ENCODE results near the gene KTN1.

The KTN1 gene, protein sequence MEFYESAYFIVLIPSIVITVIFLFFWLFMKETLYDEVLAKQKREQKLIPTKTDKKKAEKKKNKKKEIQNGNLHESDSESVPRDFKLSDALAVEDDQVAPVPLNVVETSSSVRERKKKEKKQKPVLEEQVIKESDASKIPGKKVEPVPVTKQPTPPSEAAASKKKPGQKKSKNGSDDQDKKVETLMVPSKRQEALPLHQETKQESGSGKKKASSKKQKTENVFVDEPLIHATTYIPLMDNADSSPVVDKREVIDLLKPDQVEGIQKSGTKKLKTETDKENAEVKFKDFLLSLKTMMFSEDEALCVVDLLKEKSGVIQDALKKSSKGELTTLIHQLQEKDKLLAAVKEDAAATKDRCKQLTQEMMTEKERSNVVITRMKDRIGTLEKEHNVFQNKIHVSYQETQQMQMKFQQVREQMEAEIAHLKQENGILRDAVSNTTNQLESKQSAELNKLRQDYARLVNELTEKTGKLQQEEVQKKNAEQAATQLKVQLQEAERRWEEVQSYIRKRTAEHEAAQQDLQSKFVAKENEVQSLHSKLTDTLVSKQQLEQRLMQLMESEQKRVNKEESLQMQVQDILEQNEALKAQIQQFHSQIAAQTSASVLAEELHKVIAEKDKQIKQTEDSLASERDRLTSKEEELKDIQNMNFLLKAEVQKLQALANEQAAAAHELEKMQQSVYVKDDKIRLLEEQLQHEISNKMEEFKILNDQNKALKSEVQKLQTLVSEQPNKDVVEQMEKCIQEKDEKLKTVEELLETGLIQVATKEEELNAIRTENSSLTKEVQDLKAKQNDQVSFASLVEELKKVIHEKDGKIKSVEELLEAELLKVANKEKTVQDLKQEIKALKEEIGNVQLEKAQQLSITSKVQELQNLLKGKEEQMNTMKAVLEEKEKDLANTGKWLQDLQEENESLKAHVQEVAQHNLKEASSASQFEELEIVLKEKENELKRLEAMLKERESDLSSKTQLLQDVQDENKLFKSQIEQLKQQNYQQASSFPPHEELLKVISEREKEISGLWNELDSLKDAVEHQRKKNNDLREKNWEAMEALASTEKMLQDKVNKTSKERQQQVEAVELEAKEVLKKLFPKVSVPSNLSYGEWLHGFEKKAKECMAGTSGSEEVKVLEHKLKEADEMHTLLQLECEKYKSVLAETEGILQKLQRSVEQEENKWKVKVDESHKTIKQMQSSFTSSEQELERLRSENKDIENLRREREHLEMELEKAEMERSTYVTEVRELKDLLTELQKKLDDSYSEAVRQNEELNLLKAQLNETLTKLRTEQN (N-terminal part only)

DNA sequence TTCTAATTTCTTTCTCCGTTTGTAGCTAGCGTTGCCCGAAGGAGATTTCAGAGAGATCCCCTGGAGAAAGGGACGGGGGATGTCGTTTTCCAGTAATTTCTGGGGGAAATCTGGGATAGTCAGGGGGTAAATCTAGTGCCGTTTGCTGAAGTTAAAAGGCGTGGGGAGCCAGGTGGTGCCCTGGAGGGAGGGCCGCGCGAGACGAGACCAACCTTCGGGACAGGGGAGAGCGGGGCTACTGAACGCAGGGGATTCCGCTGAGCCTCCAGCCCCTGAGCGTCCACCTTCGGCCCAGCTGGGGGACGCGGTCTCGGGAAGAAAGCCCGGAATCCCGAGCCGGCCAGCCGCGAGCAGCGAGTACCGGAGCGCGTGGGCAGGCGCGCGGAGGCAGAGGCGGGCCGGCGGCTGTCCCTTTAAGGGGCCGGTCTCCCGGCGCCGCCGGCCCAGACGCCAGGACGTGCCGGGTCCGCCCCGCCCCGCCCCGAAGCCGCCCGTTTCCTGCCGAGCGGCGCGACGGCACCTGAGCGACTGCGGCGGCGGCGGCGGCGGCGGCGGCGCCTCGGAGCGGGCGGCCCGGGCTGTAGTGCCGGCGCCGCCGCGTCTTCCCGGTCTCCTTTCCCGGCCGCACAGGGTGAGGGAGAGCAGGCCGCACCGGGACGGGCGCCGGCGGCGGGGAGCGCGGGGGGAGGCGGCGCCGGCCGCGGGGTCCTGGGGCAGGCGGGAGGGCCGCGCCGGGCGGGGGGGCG, at the start of gene KTN1:
Gene KTN1, plus strand, starts transcription at position 484 of the 746 bp plus-strand sequence. CDS start 31,842 bp downstream, outside the sequence.
- Histone ChIP-seq H3K79me2 (ENCODE audit: insufficient read depth, low read length) (peaks cover 54% of the 10 kb centered on the region), H2AFZ (ENCODE audit: low read depth, low read length) (peak within 1 kb of the TSS; percentile 93), H3K4me2 (ENCODE audit: insufficient read depth, low read length) (peak within 1 kb of the TSS; percentile 87), H3K27ac (ENCODE audit: low read length) (peak within 1 kb of the TSS; percentile 77), H3K27me3 (ENCODE audit: insufficient read depth, low read length, poor library complexity) (no peaks in the 10 kb centered on the region), H3K9me3 (ENCODE audit: insufficient read depth, low read length, severe bottlenecking) (no peaks in the 10 kb centered on the region), H3K4me1 (ENCODE audit: insufficient read depth, low read length) (peaks cover 45% of the 10 kb centered on the region), H3K36me3 (ENCODE audit: insufficient read depth, low read length) (peaks cover 9% of the 10 kb centered on the region), H3K9ac (ENCODE audit: low read depth, low read length) (peak within 1 kb of the TSS; percentile 92), H4K20me1 (ENCODE audit: insufficient read depth, low read length) (peaks cover 40% of the 10 kb centered on the region), H3K4me3 (ENCODE audit: low read depth in 1 of 2, low read length in 2 of 2) (peak within 1 kb of the TSS; percentile 64 to 80)
- TF ChIP-seq, protein P1, sequence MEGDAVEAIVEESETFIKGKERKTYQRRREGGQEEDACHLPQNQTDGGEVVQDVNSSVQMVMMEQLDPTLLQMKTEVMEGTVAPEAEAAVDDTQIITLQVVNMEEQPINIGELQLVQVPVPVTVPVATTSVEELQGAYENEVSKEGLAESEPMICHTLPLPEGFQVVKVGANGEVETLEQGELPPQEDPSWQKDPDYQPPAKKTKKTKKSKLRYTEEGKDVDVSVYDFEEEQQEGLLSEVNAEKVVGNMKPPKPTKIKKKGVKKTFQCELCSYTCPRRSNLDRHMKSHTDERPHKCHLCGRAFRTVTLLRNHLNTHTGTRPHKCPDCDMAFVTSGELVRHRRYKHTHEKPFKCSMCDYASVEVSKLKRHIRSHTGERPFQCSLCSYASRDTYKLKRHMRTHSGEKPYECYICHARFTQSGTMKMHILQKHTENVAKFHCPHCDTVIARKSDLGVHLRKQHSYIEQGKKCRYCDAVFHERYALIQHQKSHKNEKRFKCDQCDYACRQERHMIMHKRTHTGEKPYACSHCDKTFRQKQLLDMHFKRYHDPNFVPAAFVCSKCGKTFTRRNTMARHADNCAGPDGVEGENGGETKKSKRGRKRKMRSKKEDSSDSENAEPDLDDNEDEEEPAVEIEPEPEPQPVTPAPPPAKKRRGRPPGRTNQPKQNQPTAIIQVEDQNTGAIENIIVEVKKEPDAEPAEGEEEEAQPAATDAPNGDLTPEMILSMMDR (IDR thresholded peaks at IDR 0.05; ENCODE audit: borderline replicate concordance, extremely low read depth, low read length, poor library complexity, severe bottlenecking): no peak
- TF ChIP-seq EZH2 (IDR thresholded peaks at IDR 0.05; ENCODE audit: borderline replicate concordance, low read depth, low read length, severe bottlenecking): no peak
- ATAC-seq (ENCODE audit: insufficient read depth, low read depth) (peak; percentile 90), DNase-seq (peak; percentile 84)

DNA sequence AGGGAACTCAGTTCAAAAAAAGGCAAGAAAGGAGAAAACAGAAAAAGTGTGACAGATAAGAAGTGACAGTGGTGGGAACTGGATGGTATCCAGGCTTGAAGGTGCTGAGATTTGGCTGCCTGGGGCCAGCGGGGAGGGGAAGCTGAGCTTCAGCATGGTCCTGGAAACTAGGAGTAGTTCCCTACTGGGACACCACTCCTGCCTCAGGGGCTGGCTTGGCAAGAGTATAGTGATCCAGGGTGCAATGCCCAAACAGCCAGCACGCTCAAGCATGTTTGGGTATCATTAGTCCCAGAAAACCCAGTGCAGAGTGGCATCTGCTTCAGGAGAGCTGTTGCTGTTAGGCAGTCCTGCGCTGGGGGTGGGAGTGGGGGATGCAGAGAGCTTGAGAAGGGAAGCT, 49.5 kb upstream of the KTN1 start:
- no peaks in the 10 kb centered on the region for H3K27me3 ChIP-seq (ENCODE audit: insufficient read depth, low read length, poor library complexity)
- no peak overlapping the region for H2AFZ ChIP-seq (ENCODE audit: low read depth, low read length)
- TF ChIP-seq, protein P1 (IDR thresholded peaks at IDR 0.05; ENCODE audit: borderline replicate concordance, extremely low read depth, low read length, poor library complexity, severe bottlenecking): no peak
- no peak for TF ChIP-seq EZH2 (IDR thresholded peaks at IDR 0.05; ENCODE audit: borderline replicate concordance, low read depth, low read length, severe bottlenecking)
- DNase-seq (no peak), ATAC-seq (ENCODE audit: insufficient read depth, low read depth) (no peak)
- H4K20me1 ChIP-seq (ENCODE audit: insufficient read depth, low read length): no peaks in the 10 kb centered on the region
- H3K79me2 ChIP-seq (ENCODE audit: insufficient read depth, low read length): no peaks in the 10 kb centered on the region
- H3K9me3 ChIP-seq (ENCODE audit: insufficient read depth, low read length, severe bottlenecking): no peaks in the 10 kb centered on the region
- no peak overlapping the region for H3K4me3 ChIP-seq (ENCODE audit: low read depth in 1 of 2, low read length in 2 of 2)
- H3K4me2 ChIP-seq (ENCODE audit: insufficient read depth, low read length): no peak overlapping the region
- H3K36me3 ChIP-seq (ENCODE audit: insufficient read depth, low read length): no peaks in the 10 kb centered on the region
- no peaks in the 10 kb centered on the region for H3K4me1 ChIP-seq (ENCODE audit: insufficient read depth, low read length)
- no peak overlapping the region for H3K9ac ChIP-seq (ENCODE audit: low read depth, low read length)
- no peak overlapping the region for H3K27ac ChIP-seq (ENCODE audit: low read length)

DNA sequence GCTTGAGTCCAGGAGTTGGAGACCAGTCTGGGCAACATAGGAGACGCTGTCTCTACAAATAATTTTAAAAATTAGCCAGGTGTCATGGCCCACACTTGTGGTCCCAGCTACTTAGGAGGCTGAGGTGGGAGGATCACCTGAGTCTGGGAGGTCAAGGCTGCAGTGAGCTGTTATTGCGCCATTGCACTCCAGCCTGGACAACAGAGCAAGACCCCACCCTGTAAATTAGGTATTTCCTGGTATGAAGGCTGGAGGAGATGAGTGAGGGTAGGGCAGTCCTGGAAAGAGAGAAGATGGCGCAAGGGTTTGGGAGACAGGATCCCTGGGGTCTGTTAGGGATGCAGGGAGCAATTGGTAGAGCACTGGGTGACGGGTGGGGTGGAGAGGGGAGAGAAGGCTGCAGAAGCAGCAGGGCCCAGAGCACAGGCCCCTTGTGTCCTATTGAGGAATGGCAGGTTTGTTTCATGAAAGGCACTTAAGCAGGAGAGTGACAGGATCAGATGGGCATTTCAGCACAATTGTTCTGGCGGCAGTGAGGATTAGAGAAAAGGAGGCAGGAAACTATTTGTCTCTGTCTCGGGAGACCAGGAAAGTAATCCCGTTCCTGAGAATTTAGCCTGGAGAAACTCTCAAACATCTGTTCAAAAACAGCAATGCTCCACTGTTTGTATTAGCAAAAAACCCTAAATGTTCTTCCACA, 47.2 kb upstream of the KTN1 start:
- Histone ChIP-seq H4K20me1 (ENCODE audit: insufficient read depth, low read length) (no peaks in the 10 kb centered on the region), H2AFZ (ENCODE audit: low read depth, low read length) (no peak overlapping the region), H3K4me2 (ENCODE audit: insufficient read depth, low read length) (no peak overlapping the region), H3K36me3 (ENCODE audit: insufficient read depth, low read length) (no peaks in the 10 kb centered on the region), H3K9ac (ENCODE audit: low read depth, low read length) (no peak overlapping the region), H3K4me1 (ENCODE audit: insufficient read depth, low read length) (no peaks in the 10 kb centered on the region), H3K27me3 (ENCODE audit: insufficient read depth, low read length, poor library complexity) (no peaks in the 10 kb centered on the region), H3K79me2 (ENCODE audit: insufficient read depth, low read length) (no peaks in the 10 kb centered on the region), H3K4me3 (ENCODE audit: low read depth in 1 of 2, low read length in 2 of 2) (no peak overlapping the region), H3K27ac (ENCODE audit: low read length) (no peak overlapping the region), H3K9me3 (ENCODE audit: insufficient read depth, low read length, severe bottlenecking) (peaks cover 5% of the 10 kb centered on the region)
- ATAC-seq (ENCODE audit: insufficient read depth, low read depth): no peak
- TF ChIP-seq, protein P1 (IDR thresholded peaks at IDR 0.05; ENCODE audit: borderline replicate concordance, extremely low read depth, low read length, poor library complexity, severe bottlenecking): no peak
- TF ChIP-seq EZH2 (IDR thresholded peaks at IDR 0.05; ENCODE audit: borderline replicate concordance, low read depth, low read length, severe bottlenecking): no peak
- DNase-seq: no peak
